Caco-2 (cell line): ENCODE measurements around the gene PLIN1. TPM values are rescaled to one million over a fixed set of nuclear protein-coding genes. Genes with fewer than 3 reads are reported as not detected.

Experiments
- BruUV-seq: library from RNA; stranded (reverse); fragments of 400-500 nt; replicated peaks from 2 replicates; lab custom pipeline; 2021; lab: Mats Ljungman, UMichigan
- CTCF ChIA-PET: fragments of 300-600 bp; sonication (Branson Sonifier 250); formaldehyde crosslinking; loops from one replicate; lab custom pipeline; 2022; ENCODE audit warnings: antibody characterized with exemption; lab: Charles Lee
- POLR2A ChIA-PET: fragments of 300-600 bp; sonication (Branson Sonifier 250); formaldehyde crosslinking; loops from one replicate; lab custom pipeline; 2022; ENCODE audit warnings: antibody characterized with exemption; lab: Charles Lee
- DNase-seq, 2 experiments: peaks; one replicate each; pipeline versions ENCODE4 v3.0.0 to v3.0.0-alpha.2; 2020 to 2022
- H3K27me3 ChIP-seq: replicated peaks from 2 replicates; pipeline ENCODE4 v1.6.0; 2011; ENCODE audit warnings: low read length; ENCODE audit not compliant: control insufficient read depth, insufficient read depth
- H3K36me3 ChIP-seq: 2 replicates; pipeline ENCODE4 v1.5.1; 2011; ENCODE audit warnings: low read length; ENCODE audit not compliant: control insufficient read depth, insufficient read depth
- H3K4me1 ChIP-seq: fragments of 250-450 bp; sonication (Bioruptor Pico); 2 replicates; pipeline ENCODE4 v1.5.1; 2020; ENCODE audit warnings: mild to moderate bottlenecking
- H3K4me3 ChIP-seq: 2 replicates; pipeline ENCODE4 v1.5.1; 2011; ENCODE audit warnings: low read depth, mild to moderate bottlenecking, control low read depth, low read length
- H3K9me3 ChIP-seq: fragments of 250-450 bp; sonication (Bioruptor Pico); 2 replicates; pipeline ENCODE4 v1.5.1; 2020; ENCODE audit warnings: mild to moderate bottlenecking, moderate library complexity
- H3K27ac Mint-ChIP-seq: one replicate; pipeline ENCODE4 v1.8.0; 2022; ENCODE audit warnings: mixed read lengths; ENCODE audit not compliant: unreplicated experiment
- H3K27me3 Mint-ChIP-seq: one replicate; pipeline ENCODE4 v1.8.0; 2022; ENCODE audit warnings: mixed read lengths; ENCODE audit not compliant: insufficient read depth, unreplicated experiment
- H3K36me3 Mint-ChIP-seq: one replicate; pipeline ENCODE4 v1.8.0; 2022; ENCODE audit warnings: mild to moderate bottlenecking, mixed read lengths; ENCODE audit not compliant: insufficient read depth, unreplicated experiment
- H3K4me1 Mint-ChIP-seq: one replicate; pipeline ENCODE4 v1.8.0; 2022; ENCODE audit warnings: low read depth, mixed read lengths; ENCODE audit not compliant: unreplicated experiment
- H3K4me3 Mint-ChIP-seq: one replicate; pipeline ENCODE4 v1.8.0; 2022; ENCODE audit warnings: mild to moderate bottlenecking, moderate library complexity, mixed read lengths; ENCODE audit not compliant: unreplicated experiment
- H3K9me3 Mint-ChIP-seq: one replicate; pipeline ENCODE4 v1.8.0; 2022; ENCODE audit warnings: mixed read lengths; ENCODE audit not compliant: unreplicated experiment
- intact Hi-C: fragments of 100-400 bp; cut with micrococcal nuclease; formaldehyde crosslinking; loops from one replicate; pipeline ENCODE4 v1.10.0; 2022; ENCODE audit not compliant: unreplicated experiment
- total RNA-seq: library from RNA; stranded (reverse); gene quantifications from 2 replicates; pipeline ENCODE4 v1.2.3, GENCODE V29; 2022
- TF ChIP-seq, protein P1 (sequence below), 2 experiments: fragments of 200-600 bp in 1 of 2; IDR thresholded peaks; 1 replicate in 1 of 2; 2 replicates in 1 of 2; pipeline versions ENCODE4 v1.5.1 to v1.8.0; 2011 to 2022; ENCODE audit warnings: antibody characterized with exemption in 1 of 2, control low read depth in 1 of 2, inconsistent platforms in 1 of 2, low read depth in 1 of 2, low read length in 1 of 2, mild to moderate bottlenecking in 1 of 2, moderate library complexity in 1 of 2; ENCODE audit not compliant: insufficient read depth in 1 of 2, severe bottlenecking in 1 of 2, unreplicated experiment in 1 of 2

Gene PLIN1
- total RNA-seq, 1 experiment from 2014 or later: not detected

DNA sequence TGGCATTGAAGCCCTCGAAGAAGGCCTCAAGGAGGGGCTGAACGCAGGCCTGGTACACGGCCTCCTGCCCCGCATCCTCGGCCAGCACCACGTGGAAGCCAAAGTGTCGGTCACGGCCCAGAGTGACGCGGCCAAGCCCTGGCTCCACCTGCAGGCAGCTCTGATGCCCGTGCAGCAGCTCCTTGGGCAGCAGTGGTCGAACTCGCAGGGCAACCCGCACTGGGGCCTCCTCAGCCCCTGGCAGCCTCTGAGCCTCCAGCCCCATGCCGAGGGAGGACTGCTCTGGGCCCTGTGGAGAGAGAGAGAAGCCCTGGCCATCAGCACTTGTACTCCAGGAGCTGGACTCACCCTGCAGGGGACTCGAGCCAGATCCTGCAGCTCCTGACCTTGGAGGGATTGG lies 26.5 kb downstream of the PLIN1 start:
- ChIA-PET POLR2A (no interaction called here), CTCF (no interaction called here)
- Mint-ChIP-seq H3K4me1 (peaks cover 7% of the 10 kb centered on the region), H3K4me3 (no peak overlapping the region), H3K9me3 (no peaks in the 10 kb centered on the region), H3K27ac (no peak overlapping the region), H3K27me3 (no peaks in the 10 kb centered on the region), H3K36me3 (no peaks in the 10 kb centered on the region)
- Histone ChIP-seq H3K9me3 (no peaks in the 10 kb centered on the region), H3K36me3 (no peaks in the 10 kb centered on the region), H3K4me1 (peaks cover 4% of the 10 kb centered on the region), H3K27me3 (no peaks in the 10 kb centered on the region), H3K4me3 (no peak overlapping the region)
- intact Hi-C loops: no loop called here
- no TSS peak for BruUV-seq
- no peak for DNase-seq
- TF ChIP-seq, protein P1, sequence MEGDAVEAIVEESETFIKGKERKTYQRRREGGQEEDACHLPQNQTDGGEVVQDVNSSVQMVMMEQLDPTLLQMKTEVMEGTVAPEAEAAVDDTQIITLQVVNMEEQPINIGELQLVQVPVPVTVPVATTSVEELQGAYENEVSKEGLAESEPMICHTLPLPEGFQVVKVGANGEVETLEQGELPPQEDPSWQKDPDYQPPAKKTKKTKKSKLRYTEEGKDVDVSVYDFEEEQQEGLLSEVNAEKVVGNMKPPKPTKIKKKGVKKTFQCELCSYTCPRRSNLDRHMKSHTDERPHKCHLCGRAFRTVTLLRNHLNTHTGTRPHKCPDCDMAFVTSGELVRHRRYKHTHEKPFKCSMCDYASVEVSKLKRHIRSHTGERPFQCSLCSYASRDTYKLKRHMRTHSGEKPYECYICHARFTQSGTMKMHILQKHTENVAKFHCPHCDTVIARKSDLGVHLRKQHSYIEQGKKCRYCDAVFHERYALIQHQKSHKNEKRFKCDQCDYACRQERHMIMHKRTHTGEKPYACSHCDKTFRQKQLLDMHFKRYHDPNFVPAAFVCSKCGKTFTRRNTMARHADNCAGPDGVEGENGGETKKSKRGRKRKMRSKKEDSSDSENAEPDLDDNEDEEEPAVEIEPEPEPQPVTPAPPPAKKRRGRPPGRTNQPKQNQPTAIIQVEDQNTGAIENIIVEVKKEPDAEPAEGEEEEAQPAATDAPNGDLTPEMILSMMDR (IDR thresholded peaks at IDR 0.05; ENCODE audit: insufficient read depth in 1 of 2, low read depth in 1 of 2, low read length in 1 of 2, severe bottlenecking in 1 of 2, unreplicated experiment in 1 of 2): no peak

DNA sequence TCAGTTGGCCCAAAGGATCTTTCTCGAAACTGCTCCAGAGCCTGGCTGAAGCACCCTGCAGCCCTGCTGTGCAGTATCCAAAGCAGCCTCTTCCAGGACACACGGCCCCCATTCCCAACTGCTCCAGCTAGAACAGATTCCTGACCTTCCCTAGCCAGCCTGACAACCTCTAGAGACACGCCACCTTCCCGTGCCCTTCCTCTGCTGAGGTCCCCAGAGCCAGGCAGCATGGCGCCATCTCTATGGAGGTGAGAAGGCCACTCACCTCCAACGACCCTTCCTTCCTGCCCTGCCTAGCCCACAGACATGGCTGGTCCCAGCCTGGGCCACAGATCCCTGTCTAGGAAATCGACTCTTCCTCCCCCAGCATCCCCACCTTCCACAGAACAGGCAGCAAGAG lies 27.0 kb downstream of the PLIN1 start:
- no peaks in the 10 kb centered on the region for H3K36me3 ChIP-seq
- peaks cover 2% of the 10 kb centered on the region for H3K36me3 Mint-ChIP-seq
- ChIA-PET CTCF (no interaction called here), POLR2A (no interaction called here)
- no peak overlapping the region for H3K4me3 Mint-ChIP-seq
- H3K27me3 ChIP-seq: no peaks in the 10 kb centered on the region
- no peaks in the 10 kb centered on the region for H3K9me3 Mint-ChIP-seq
- TF ChIP-seq, protein P1 (IDR thresholded peaks at IDR 0.05; ENCODE audit: insufficient read depth in 1 of 2, low read depth in 1 of 2, low read length in 1 of 2, severe bottlenecking in 1 of 2, unreplicated experiment in 1 of 2): no peak
- H3K4me1 ChIP-seq: peaks cover 4% of the 10 kb centered on the region
- peaks cover 7% of the 10 kb centered on the region for H3K4me1 Mint-ChIP-seq
- BruUV-seq: no TSS peak
- no peaks in the 10 kb centered on the region for H3K27me3 Mint-ChIP-seq
- no peak for DNase-seq
- H3K27ac Mint-ChIP-seq: no peak overlapping the region
- intact Hi-C loops: no loop called here
- no peak overlapping the region for H3K4me3 ChIP-seq
- H3K9me3 ChIP-seq: no peaks in the 10 kb centered on the region

DNA sequence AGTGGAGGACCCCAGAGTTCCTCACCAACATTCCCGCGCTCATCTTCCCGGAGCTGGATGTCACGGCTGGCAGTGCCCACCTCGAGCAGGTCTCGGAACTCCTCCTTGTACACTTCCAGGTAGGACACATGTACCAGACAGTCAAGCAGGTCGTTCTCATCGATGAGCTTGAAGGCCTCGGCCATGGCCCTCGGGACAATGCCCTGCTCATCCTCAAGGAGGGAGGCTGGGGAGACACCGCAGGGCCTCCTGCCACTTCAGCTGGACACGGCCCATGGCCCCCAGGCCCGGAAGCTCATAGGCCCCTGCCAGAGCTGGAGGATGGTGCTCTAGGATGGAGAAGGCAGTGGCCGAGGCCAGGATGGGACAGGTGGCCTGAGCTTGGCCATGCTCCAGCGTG lies 29.5 kb downstream of the PLIN1 start:
- BruUV-seq: no TSS peak

More for the DNA sequence above, 29.5 kb downstream of the PLIN1 start:
- H3K9me3 ChIP-seq: no peaks in the 10 kb centered on the region
- H3K4me1 ChIP-seq: peaks cover 4% of the 10 kb centered on the region
- intact Hi-C loops: no loop called here
- TF ChIP-seq, protein P1 (IDR thresholded peaks at IDR 0.05; ENCODE audit: insufficient read depth in 1 of 2, low read depth in 1 of 2, low read length in 1 of 2, severe bottlenecking in 1 of 2, unreplicated experiment in 1 of 2): no peak
- H3K4me3 Mint-ChIP-seq: no peak overlapping the region
- ChIA-PET POLR2A (no interaction called here), CTCF (no interaction called here)
- no peaks in the 10 kb centered on the region for H3K9me3 Mint-ChIP-seq
- H3K4me3 ChIP-seq: no peak overlapping the region
- H3K27me3 ChIP-seq: no peaks in the 10 kb centered on the region
- no peak overlapping the region for H3K27ac Mint-ChIP-seq
- H3K36me3 ChIP-seq: no peaks in the 10 kb centered on the region
- peaks cover 6% of the 10 kb centered on the region for H3K4me1 Mint-ChIP-seq
- peaks cover 8% of the 10 kb centered on the region for H3K36me3 Mint-ChIP-seq
- no peak for DNase-seq
- no peaks in the 10 kb centered on the region for H3K27me3 Mint-ChIP-seq
